ENCODE data around the gene RGL3.
"Not testable (repeated sequence)": the region's sequence is repeated elsewhere in the genome, so short reads cannot be mapped to it uniquely, and the experiment has no call there.

RGL3 gene

GRCh38 chr19:11418549-11419506 is at the start of gene RGL3:
TSS of gene RGL3 (minus strand) at chr19:11419314. CDS start at chr19:11419278, 36 bp downstream.
- DNase-seq (ENCODE audit: low read depth in 2 of 3, low spot score in 2 of 3), result no peak

- DNase-seq (ENCODE audit: low read depth in 2 of 3, low spot score in 2 of 3), result not testable (repeated sequence)
These were observed 49.2 kb upstream of the RGL3 start for GRCh38 chr19:11468266-11468845.

- no peak for DNase-seq (ENCODE audit: low read depth in 2 of 3, low spot score in 2 of 3)
These were observed 46.5 kb upstream of the RGL3 start for GRCh38 chr19:11465600-11465999.

- DNase-seq (ENCODE audit: low read depth in 2 of 3, low spot score in 2 of 3), result no peak
These were observed 45.5 kb upstream of the RGL3 start for GRCh38 chr19:11464333-11465265.

- no peak for DNase-seq (ENCODE audit: low read depth in 2 of 3, low spot score in 2 of 3)
These were observed 44.3 kb upstream of the RGL3 start for GRCh38 chr19:11463391-11463790.

- DNase-seq (ENCODE audit: low read depth in 2 of 3, low spot score in 2 of 3), result no peak
These were observed 42.3 kb upstream of the RGL3 start for GRCh38 chr19:11461453-11461852.

- DNase-seq (ENCODE audit: low read depth in 2 of 3, low spot score in 2 of 3), result no peak
These were observed 41.1 kb upstream of the RGL3 start for GRCh38 chr19:11460207-11460606.

- DNase-seq (ENCODE audit: low read depth in 2 of 3, low spot score in 2 of 3), result not testable (repeated sequence)
These were observed 39.8 kb upstream of the RGL3 start for GRCh38 chr19:11458912-11459311.

- no peak for DNase-seq (ENCODE audit: low read depth in 2 of 3, low spot score in 2 of 3)
These were observed 39.3 kb upstream of the RGL3 start for GRCh38 chr19:11458236-11458900.

GRCh38 chr19:11457831-11458230 is 38.7 kb upstream of the RGL3 start:
- DNase-seq (ENCODE audit: low read depth in 2 of 3, low spot score in 2 of 3), result no peak

GRCh38 chr19:11457115-11457514 is 38.0 kb upstream of the RGL3 start:
- no peak for DNase-seq (ENCODE audit: low read depth in 2 of 3, low spot score in 2 of 3)

GRCh38 chr19:11456659-11457058 is 37.5 kb upstream of the RGL3 start:
- DNase-seq (ENCODE audit: low read depth in 2 of 3, low spot score in 2 of 3), result no peak

GRCh38 chr19:11455233-11455554 is 36.1 kb upstream of the RGL3 start:
- not testable (repeated sequence) for DNase-seq (ENCODE audit: low read depth in 2 of 3, low spot score in 2 of 3)

GRCh38 chr19:11453468-11454341 is 34.6 kb upstream of the RGL3 start:
- no peak for DNase-seq (ENCODE audit: low read depth in 2 of 3, low spot score in 2 of 3)

- DNase-seq (ENCODE audit: low read depth in 2 of 3, low spot score in 2 of 3), result no peak
These were observed 33.7 kb upstream of the RGL3 start for GRCh38 chr19:11452620-11453310.

- no peak for DNase-seq (ENCODE audit: low read depth in 2 of 3, low spot score in 2 of 3)
These were observed 32.9 kb upstream of the RGL3 start for GRCh38 chr19:11451871-11452619.

GRCh38 chr19:11451327-11451870 is 32.3 kb upstream of the RGL3 start:
- DNase-seq (ENCODE audit: low read depth in 2 of 3, low spot score in 2 of 3), result no peak

GRCh38 chr19:11450570-11451326 is 31.6 kb upstream of the RGL3 start:
- DNase-seq (ENCODE audit: low read depth in 2 of 3, low spot score in 2 of 3), result no peak

Data from activated CD8-positive, alpha-beta memory T cell treated with anti-CD3 and anti-CD28 coated beads for 48 hours (primary cell).